Measurements from ENCODE around the gene WSCD2.
A peak's percentile ranks its signal among the peaks of the same experiment; 100 is the strongest.

WSCD2 gene

DNA sequence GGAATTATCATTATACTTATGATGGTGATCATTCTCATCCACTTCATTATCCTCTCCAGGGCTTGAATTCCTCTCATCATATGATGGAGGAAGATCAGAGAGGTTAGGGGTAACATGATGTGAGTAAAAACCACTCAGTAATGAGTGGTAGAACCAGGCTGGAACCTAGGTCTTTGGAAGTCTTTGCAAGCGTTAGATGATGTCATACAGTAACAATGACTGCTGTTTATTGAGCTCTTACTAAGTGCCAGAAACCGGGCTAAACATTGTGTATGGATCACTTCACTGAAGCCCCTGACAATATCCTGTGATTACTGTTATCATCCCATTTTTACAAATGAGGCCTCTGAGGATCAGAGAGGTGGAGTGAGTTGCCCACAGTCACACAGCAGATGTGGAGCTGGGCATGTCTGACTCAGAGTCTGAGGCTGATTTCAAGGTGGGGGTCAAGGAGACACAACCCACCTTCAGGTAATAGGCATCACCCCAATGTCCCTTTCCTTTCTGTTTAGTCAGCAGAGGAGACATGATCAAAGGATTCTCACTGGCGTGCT is 19.5 kb downstream of the WSCD2 start:
- no peaks in the 10 kb centered on the region for H3K9me3 ChIP-seq
- H3K27ac ChIP-seq = no peak overlapping the region
- H3K4me1 ChIP-seq = no peaks in the 10 kb centered on the region
- TF ChIP-seq, protein P1, sequence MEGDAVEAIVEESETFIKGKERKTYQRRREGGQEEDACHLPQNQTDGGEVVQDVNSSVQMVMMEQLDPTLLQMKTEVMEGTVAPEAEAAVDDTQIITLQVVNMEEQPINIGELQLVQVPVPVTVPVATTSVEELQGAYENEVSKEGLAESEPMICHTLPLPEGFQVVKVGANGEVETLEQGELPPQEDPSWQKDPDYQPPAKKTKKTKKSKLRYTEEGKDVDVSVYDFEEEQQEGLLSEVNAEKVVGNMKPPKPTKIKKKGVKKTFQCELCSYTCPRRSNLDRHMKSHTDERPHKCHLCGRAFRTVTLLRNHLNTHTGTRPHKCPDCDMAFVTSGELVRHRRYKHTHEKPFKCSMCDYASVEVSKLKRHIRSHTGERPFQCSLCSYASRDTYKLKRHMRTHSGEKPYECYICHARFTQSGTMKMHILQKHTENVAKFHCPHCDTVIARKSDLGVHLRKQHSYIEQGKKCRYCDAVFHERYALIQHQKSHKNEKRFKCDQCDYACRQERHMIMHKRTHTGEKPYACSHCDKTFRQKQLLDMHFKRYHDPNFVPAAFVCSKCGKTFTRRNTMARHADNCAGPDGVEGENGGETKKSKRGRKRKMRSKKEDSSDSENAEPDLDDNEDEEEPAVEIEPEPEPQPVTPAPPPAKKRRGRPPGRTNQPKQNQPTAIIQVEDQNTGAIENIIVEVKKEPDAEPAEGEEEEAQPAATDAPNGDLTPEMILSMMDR (IDR thresholded peaks at IDR 0.05) = no peak
- intact Hi-C loops (cut with DNase I; ENCODE audit: low total_unique reads) = no loop called here
- DNase-seq = no peak
- H3K4me3 ChIP-seq = no peak overlapping the region
- no peaks in the 10 kb centered on the region for H3K36me3 ChIP-seq
- H3K27me3 ChIP-seq = no peaks in the 10 kb centered on the region

DNA sequence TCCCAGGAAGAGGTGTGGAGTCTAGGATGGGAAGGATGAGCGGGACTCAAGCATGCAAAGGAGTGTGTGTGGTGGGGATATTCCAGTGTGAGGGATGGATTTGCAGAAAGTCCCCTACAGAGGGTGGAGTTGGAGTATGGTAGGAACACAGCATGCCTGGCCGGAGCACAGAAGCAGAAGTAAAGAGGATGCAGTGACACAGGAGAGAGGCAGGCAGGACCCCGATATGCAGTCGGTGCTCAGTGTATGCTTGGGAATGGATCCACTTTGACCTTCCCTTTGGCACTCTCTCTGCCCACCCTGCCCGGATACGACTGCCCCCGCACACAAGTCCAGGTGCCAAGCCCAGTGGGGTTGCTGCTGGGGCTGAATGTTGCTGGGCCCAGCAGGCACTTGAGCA is 21.3 kb downstream of the WSCD2 start:
- no peak overlapping the region for H3K4me3 ChIP-seq
- no peaks in the 10 kb centered on the region for H3K27me3 ChIP-seq
- H3K27ac ChIP-seq = no peak overlapping the region
- TF ChIP-seq, protein P1 (IDR thresholded peaks at IDR 0.05) = no peak
- intact Hi-C loops (cut with DNase I; ENCODE audit: low total_unique reads) = no loop called here
- H3K9me3 ChIP-seq = no peaks in the 10 kb centered on the region
- H3K36me3 ChIP-seq = no peaks in the 10 kb centered on the region
- no peaks in the 10 kb centered on the region for H3K4me1 ChIP-seq
- DNase-seq = no peak

DNA sequence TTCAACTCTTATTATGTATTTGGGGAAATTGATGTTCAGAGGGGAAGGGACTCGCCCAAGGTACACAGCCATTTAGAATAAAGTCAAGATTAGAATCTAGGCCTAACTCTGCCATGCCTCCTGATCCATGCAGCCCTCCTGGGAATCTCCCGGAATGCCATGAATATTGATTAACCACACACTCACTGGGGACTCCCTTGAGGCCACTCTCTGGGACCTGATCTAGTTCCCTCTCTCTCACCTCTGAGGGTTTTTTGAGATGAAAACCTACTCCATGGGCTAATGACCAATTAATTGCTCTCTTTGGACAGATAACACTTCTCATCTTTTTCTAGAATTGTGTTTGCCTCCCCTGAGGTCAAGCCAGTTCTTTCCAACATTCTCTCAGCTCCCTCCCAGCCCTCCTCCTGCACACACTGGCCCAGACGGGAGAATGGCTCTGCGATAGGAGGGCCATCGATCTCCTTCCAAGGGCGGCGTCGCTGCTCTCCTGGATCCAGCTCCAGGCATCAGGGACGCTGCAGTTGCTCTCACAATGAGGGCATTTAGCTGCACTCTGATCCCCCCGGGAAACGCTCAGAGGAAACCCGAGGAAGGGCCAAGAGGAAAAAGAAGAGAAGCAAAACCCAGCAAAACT is 22.6 kb downstream of the WSCD2 start:
- TF ChIP-seq, protein P1 (IDR thresholded peaks at IDR 0.05) = no peak
- H3K4me3 ChIP-seq = no peak overlapping the region
- H3K36me3 ChIP-seq = no peaks in the 10 kb centered on the region
- no peaks in the 10 kb centered on the region for H3K27me3 ChIP-seq
- peaks cover 0 to 9% (median 0%) of the 10 kb centered on the region in 4 donors for H3K4me1 ChIP-seq
- intact Hi-C loops (cut with DNase I; ENCODE audit: low total_unique reads) = no loop called here
- DNase-seq = no peak
- H3K27ac ChIP-seq = no peak overlapping the region
- H3K9me3 ChIP-seq = no peaks in the 10 kb centered on the region

DNA sequence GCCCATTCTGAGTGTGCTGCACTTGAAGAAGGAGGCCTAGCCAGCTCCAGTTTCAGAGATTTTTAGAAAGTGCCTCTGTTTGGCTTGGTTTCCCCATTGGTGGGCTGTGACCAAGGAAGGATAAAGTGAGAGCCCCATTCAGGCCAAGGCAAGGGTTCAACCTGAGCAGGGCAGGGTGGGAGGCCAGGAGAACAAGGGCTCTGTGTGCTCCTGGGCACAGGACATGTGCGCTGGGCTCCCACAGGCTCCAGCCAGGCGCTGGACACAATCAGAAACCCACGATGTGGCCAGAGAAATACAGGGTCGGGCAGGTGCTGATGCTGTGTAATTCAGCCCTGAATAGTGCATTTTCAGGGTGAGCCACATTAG is 23.1 kb downstream of the WSCD2 start:
- no peaks in the 10 kb centered on the region for H3K27me3 ChIP-seq
- peaks cover 0 to 14% (median 0%) of the 10 kb centered on the region in 4 donors for H3K4me1 ChIP-seq
- H3K9me3 ChIP-seq = no peaks in the 10 kb centered on the region
- no peaks in the 10 kb centered on the region for H3K36me3 ChIP-seq
- no peak overlapping the region for H3K4me3 ChIP-seq
- TF ChIP-seq, protein P1 (IDR thresholded peaks at IDR 0.05) = no peak
- H3K27ac ChIP-seq = no peak overlapping the region
- intact Hi-C loops (cut with DNase I; ENCODE audit: low total_unique reads) = no loop called here
- no peak for DNase-seq

DNA sequence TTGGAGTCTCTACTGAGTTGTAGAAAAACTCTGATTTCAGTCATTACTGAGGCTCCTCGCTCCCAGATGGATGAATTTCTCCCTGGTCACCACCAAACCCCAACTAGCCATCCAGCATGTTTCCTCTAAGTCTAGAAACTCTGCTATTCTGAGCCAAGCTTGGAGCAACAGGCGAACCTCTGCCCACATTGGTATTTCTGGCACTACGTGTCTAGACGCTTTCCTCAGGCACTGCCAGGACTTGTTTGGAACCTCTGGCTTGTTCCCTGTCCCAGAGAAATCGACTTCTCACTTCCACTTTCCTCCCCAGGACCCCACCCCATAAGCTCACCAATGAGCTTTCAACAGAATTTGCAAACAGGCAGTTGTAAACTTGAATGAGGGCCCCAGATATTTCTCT is 27.6 kb downstream of the WSCD2 start:
- peak overlapping the region; percentile 42 to 62 for H3K27ac ChIP-seq

More for the DNA sequence above, 27.6 kb downstream of the WSCD2 start:
- Histone ChIP-seq H3K36me3 (no peaks in the 10 kb centered on the region), H3K4me3 (no peak overlapping the region), H3K27me3 (no peaks in the 10 kb centered on the region), H3K9me3 (no peaks in the 10 kb centered on the region), H3K4me1 (peaks cover 0 to 34% (median 4%) of the 10 kb centered on the region in 4 donors)
- TF ChIP-seq, protein P1 (IDR thresholded peaks at IDR 0.05) = no peak
- intact Hi-C loops (cut with DNase I; ENCODE audit: low total_unique reads) = no loop called here
- DNase-seq = peak in 1 of 2 donors; percentile 69
